Left hindlimb (tissue), 1 donor: ENCODE measurements around the gene KIR3DL2.
"Not testable (repeated sequence)": the region's sequence is repeated elsewhere in the genome, so short reads cannot be mapped to it uniquely, and the experiment has no call there.

Source experiments
- DNase-seq: peaks from one replicate; pipeline ENCODE4 v3.0.0-alpha.2; 2018

The KIR3DL2 gene

DNA sequence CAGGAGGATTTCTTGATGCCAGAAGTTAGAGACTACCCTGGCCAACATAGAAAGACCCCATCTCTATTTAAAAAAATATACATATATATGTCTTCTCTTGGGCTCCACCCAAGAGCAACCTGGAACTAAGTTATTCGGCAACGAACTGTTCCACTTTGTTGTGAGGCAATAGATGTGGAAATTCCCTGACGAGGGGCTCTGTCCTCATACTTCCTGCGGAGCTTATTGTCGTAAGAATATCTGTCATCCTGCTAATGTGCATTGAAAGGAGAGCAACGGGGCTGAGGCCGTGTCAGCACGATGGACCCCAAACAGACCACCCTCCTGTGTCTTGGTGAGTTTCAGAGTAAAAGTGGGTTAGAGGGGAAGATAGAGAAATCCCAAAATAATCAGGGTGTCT, 23.7 kb downstream of the KIR3DL2 start, which contains the start of gene FCAR:
Gene FCAR, plus strand, starts transcription at position 246 of the 400 bp plus-strand sequence. Its CDS starts 55 bp downstream, at position 301.
- no peak for DNase-seq

DNA sequence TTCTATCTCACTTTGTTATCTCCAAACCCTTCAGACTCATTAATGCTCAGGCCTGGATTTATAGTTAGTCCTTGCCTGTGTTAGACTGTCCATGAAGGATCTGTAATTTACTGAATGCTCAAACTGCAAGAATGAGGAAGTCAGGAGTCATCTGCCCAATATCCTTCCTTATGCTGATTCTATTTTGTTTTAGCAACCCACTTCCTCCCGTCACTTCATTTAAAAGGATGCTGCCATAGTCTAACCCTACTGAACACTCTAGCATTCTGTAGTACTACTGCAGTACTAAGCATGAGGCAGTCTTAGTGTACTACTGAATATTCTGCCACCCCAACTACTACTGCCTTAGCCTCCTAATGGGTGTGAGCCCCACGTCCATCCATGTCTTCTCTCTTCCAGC, 25.3 kb downstream of the KIR3DL2 start:
- DNase-seq, result no peak

DNA sequence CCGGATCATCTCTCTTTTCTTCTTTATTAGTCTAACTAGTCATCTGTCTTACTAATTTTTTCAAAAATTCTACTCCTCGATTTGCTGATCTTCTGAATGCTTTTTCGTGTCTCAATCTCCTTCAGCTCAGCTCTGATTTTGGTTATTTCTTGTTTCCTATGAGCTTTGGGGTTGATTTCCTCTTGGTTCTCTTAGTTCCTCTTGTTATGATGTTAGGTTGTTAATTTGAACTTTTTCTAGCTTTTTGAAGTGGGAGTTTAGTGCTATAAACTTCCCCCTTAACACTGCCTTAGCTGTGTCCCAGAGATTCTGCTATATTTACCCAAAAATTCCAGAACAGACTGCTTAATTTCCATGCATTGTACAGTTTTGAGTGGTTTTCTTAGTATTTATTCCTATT, 27.2 kb downstream of the KIR3DL2 start:
- DNase-seq, result no peak

GRCh38 chr19:54881884-54882283, 31.6 kb downstream of the KIR3DL2 start:
- DNase-seq, result no peak

GRCh38 chr19:54882758-54883157, 32.5 kb downstream of the KIR3DL2 start:
- DNase-seq, result no peak

- DNase-seq, result no peak
Measured at GRCh38 chr19:54883228-54883627, 33.0 kb downstream of the KIR3DL2 start.

- no peak for DNase-seq
Measured at GRCh38 chr19:54888239-54888638, 38.0 kb downstream of the KIR3DL2 start.

DNA sequence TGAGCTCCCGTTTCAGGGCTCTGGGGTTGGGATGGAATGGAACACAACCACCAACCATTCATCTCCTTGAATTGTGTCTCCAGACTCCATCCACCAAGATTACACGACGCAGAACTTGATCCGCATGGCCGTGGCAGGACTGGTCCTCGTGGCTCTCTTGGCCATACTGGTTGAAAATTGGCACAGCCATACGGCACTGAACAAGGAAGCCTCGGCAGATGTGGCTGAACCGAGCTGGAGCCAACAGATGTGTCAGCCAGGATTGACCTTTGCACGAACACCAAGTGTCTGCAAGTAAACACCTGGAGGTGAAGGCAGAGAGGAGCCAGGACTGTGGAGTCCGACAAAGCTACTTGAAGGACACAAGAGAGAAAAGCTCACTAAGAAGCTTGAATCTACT, 39.3 kb downstream of the KIR3DL2 start:
- no peak for DNase-seq

DNA sequence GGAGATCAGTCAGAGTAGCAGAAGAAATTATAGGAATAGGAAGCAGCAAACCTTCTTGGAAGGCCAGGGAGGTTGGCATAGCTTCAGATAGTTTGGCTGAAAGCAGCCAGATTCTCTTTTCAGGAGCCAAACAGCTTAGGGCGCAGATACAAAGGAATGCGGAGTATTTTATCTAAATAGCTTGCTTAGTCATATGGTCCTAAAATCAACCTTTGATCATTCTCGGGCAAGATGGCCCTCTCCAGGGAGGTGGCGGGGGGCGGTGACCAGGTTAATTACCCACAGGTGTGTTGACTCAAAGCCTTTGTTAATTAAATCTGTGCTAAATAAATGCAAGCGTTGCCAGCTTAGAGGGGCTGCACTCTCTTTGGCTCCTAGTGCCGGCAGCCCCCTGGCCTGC, 43.2 kb downstream of the KIR3DL2 start:
- DNase-seq, result no peak

GRCh38 chr19:54894106-54894505, 43.9 kb downstream of the KIR3DL2 start:
- DNase-seq, result not testable (repeated sequence)

DNA sequence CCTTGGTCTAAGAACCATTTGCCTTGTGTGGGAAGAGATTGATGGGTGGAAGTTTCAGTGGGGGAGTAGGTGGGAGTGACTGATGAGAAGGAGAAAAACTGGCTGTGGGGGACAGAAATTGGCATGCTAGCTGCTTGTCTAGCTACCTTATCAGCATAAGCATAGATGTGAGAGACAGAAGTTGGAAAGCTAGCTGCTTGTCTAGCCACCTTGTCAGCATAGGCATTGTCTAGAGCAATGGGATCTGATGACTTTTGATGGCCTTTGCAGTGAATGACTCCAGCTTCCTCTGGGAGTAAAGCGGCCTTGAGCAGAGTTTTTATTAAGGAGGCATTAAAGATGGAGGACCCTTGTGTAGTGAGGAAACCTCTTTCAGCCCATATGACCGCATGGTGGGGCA, 45.8 kb downstream of the KIR3DL2 start:
- no peak for DNase-seq

- DNase-seq, result not testable (repeated sequence)
Measured at GRCh38 chr19:54898685-54899084, 48.4 kb downstream of the KIR3DL2 start.

DNA sequence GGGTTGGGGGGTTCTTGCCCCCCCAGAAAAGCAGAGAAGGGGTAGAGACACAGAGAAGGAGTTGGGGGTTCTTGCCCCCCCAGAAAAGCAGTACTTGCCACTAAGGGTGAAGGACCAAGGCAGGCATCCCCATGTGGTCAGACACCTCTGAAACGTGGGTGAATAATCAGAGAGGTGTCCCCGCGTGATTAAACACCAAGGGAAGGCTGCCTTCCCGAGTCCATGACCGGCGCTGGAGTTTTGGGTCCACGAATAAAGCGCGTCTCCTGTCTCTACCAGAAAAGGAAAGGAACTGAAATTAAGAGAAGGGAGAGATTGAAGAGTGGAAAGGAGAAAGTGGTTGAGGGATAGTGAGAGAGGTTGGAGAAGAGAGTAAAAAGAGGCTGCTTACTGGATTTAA, 49.4 kb downstream of the KIR3DL2 start:
- not testable (repeated sequence) for DNase-seq

- DNase-seq, result not testable (repeated sequence)
Measured at GRCh38 chr19:54901153-54901552, 50.9 kb downstream of the KIR3DL2 start.

- no peak for DNase-seq
Measured at GRCh38 chr19:54902061-54902460, 51.8 kb downstream of the KIR3DL2 start.

DNA sequence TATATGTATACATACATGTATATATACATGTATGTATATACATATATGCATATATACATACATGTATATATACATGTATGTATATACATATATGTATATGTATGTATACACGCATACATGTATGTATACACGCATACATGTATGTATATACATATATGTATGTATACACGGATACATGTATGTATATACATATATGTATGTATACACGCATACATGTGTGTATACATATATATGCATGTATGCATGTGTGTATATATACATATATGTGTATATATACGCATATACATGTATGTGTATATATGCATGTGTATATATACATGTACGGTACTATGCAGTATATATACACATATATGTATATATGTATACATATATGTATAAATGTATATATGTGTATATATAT, 53.1 kb downstream of the KIR3DL2 start:
- no peak for DNase-seq

- DNase-seq, result not testable (repeated sequence)
Measured at GRCh38 chr19:54904261-54904660, 54.0 kb downstream of the KIR3DL2 start.

DNA sequence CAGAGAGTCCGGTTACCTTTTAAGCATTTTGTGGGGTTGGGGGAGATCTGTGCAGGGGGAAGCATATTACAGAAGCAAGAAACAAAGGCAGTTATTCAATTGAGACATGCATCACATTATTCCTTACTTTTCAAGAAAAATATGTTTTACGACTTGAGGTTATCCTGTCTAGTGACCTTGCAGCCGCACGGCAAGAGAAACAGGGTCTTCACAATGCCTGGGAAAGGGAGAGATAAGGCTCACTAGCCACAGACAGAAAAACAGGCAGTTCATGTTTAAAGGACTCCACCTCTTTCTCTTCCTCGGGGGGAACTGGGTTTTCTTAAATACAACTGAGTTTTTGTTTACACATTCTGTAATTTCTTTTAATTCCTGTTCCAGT, 55.2 kb downstream of the KIR3DL2 start:
- no peak for DNase-seq

- no peak for DNase-seq
Measured at GRCh38 chr19:54905803-54906511, 55.7 kb downstream of the KIR3DL2 start, which contains the start of gene NCR1. Gene NCR1 (plus strand): TSS chr19:54906148. CDS start chr19:54906188, 40 bp downstream.

GRCh38 chr19:54906819-54907218, 56.6 kb downstream of the KIR3DL2 start:
- no peak for DNase-seq

GRCh38 chr19:54907899-54908298, 57.7 kb downstream of the KIR3DL2 start:
- not testable (repeated sequence) for DNase-seq
